ENCODE results near the gene CEMIP.

DNA sequence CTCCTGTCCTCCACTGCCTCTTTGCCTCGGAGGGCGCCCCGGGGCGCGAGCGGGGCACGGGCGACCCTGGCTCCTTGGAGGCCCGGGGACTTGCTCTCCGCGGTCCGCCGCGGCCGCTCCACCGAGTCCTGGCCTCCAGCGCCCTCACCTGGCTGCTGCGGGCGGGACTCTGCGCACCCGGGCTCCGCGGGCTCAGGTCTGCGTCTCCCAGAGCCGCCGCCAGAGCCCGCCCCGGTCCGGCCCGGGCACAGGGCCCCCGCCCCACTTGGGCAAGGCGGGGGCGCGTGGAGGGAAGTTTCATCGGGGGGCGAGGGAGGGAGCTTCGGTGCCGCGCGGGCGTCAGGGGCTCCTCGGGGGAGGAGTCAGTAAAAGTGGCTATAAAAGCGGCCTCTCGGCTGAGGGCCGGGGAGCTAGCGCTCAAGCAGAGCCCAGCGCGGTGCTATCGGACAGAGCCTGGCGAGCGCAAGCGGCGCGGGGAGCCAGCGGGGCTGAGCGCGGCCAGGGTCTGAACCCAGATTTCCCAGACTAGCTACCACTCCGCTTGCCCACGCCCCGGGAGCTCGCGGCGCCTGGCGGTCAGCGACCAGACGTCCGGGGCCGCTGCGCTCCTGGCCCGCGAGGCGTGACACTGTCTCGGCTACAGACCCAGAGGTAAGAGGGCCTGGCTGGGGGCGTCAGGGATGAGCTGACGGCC is at the start of gene CEMIP:
- TF ChIP-seq, protein P1, sequence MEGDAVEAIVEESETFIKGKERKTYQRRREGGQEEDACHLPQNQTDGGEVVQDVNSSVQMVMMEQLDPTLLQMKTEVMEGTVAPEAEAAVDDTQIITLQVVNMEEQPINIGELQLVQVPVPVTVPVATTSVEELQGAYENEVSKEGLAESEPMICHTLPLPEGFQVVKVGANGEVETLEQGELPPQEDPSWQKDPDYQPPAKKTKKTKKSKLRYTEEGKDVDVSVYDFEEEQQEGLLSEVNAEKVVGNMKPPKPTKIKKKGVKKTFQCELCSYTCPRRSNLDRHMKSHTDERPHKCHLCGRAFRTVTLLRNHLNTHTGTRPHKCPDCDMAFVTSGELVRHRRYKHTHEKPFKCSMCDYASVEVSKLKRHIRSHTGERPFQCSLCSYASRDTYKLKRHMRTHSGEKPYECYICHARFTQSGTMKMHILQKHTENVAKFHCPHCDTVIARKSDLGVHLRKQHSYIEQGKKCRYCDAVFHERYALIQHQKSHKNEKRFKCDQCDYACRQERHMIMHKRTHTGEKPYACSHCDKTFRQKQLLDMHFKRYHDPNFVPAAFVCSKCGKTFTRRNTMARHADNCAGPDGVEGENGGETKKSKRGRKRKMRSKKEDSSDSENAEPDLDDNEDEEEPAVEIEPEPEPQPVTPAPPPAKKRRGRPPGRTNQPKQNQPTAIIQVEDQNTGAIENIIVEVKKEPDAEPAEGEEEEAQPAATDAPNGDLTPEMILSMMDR (IDR thresholded peaks at IDR 0.05) = peak; percentile 58 to 84
- TF ChIP-seq POLR2A (IDR thresholded peaks at IDR 0.05) (no peak), EP300 (IDR thresholded peaks at IDR 0.05) (no peak), POLR2AphosphoS5 (IDR thresholded peaks at IDR 0.05) (no peak)
